ENCODE measurements around the gene SLC45A1.

The SLC45A1 gene

GRCh38 chr1:8390707-8391106 lies 72.8 kb downstream of the SLC45A1 start:
- Mint-ChIP-seq H3K9me3 (no peaks in the 10 kb centered on the region), H3K4me3 (no peak overlapping the region)

GRCh38 chr1:8392522-8392921 lies 74.6 kb downstream of the SLC45A1 start:
- no peak for ATAC-seq (replicated peaks)
- H3K4me3 Mint-ChIP-seq: no peak overlapping the region
- peaks cover 19% of the 10 kb centered on the region for H3K36me3 Mint-ChIP-seq (ENCODE audit: insufficient read depth)
- peak overlapping the region; percentile 10 to 33 for H3K27ac Mint-ChIP-seq
- H3K9me3 Mint-ChIP-seq: no peaks in the 10 kb centered on the region
- peaks cover 49 to 67% of the 10 kb centered on the region in 2 donors for H3K4me1 Mint-ChIP-seq (ENCODE audit: low read depth in 2 of 2)
- H3K27me3 Mint-ChIP-seq: no peaks in the 10 kb centered on the region
- no peak for DNase-seq

More at GRCh38 chr1:8390707-8391106, 72.8 kb downstream of the SLC45A1 start:
- Mint-ChIP-seq H3K4me1 (ENCODE audit: low read depth in 2 of 2) (peaks cover 48 to 64% of the 10 kb centered on the region in 2 donors), H3K27ac (peak overlapping the region; percentile 66 to 86), H3K27me3 (no peaks in the 10 kb centered on the region), H3K36me3 (ENCODE audit: insufficient read depth) (peaks cover 18% of the 10 kb centered on the region)
- ATAC-seq (replicated peaks) (no peak), DNase-seq (no peak)

All from effector memory CD8-positive, alpha-beta T cell (primary cell).